Panc1 (cell line): ENCODE measurements around the gene IZUMO4.
"Not testable (repeated sequence)": the region's sequence is repeated elsewhere in the genome, so short reads cannot be mapped to it uniquely, and the experiment has no call there.

Experiments used
- TF ChIP-seq, protein P1 (sequence below): fragments of 450-650 bp; IDR thresholded peaks from 2 replicates; pipeline ENCODE4 v1.5.1; 2017; ENCODE audit warnings: mild to moderate bottlenecking
- TF ChIP-seq, protein P2 (sequence below), 2 experiments: IDR thresholded peaks; 2 replicates each; pipeline ENCODE4 v1.6.1; 2011 to 2012; ENCODE audit warnings: low read depth in 2 of 2, control low read depth in 1 of 2, low read length in 1 of 2, mild to moderate bottlenecking in 1 of 2, moderate library complexity in 1 of 2; ENCODE audit not compliant: insufficient read depth in 1 of 2

DNA sequence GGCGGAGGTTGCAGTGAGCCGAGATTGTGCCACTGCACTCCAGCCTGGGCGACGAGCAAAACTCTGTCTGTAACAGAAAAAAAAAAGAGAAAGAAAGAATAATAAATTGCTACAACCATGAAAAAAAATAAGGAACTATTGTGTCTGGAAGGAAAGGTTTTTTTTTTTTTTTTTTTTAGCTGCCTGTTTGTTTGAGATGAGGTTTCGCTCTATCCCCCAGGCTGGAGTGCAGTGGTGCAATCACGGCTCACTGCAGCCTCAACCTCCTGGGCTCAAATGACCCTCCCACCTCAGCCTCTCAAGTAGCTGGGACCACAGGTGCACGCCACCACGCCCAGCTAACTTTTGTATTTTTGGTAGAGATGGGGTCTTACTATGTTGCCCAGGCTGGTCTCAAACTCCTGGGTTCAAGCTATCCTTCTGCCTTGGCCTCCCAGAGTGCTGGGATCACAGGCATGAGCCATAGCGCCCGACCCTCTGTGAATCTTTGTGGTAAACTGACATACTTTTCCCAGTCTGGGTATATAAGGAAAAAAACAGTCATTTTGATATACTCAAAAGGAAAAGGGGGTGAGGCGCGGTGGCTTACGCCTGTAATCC is 4.7 kb upstream of the IZUMO4 start:
- TF ChIP-seq, protein P1, sequence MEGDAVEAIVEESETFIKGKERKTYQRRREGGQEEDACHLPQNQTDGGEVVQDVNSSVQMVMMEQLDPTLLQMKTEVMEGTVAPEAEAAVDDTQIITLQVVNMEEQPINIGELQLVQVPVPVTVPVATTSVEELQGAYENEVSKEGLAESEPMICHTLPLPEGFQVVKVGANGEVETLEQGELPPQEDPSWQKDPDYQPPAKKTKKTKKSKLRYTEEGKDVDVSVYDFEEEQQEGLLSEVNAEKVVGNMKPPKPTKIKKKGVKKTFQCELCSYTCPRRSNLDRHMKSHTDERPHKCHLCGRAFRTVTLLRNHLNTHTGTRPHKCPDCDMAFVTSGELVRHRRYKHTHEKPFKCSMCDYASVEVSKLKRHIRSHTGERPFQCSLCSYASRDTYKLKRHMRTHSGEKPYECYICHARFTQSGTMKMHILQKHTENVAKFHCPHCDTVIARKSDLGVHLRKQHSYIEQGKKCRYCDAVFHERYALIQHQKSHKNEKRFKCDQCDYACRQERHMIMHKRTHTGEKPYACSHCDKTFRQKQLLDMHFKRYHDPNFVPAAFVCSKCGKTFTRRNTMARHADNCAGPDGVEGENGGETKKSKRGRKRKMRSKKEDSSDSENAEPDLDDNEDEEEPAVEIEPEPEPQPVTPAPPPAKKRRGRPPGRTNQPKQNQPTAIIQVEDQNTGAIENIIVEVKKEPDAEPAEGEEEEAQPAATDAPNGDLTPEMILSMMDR: not testable (repeated sequence)
- TF ChIP-seq, protein P2, sequence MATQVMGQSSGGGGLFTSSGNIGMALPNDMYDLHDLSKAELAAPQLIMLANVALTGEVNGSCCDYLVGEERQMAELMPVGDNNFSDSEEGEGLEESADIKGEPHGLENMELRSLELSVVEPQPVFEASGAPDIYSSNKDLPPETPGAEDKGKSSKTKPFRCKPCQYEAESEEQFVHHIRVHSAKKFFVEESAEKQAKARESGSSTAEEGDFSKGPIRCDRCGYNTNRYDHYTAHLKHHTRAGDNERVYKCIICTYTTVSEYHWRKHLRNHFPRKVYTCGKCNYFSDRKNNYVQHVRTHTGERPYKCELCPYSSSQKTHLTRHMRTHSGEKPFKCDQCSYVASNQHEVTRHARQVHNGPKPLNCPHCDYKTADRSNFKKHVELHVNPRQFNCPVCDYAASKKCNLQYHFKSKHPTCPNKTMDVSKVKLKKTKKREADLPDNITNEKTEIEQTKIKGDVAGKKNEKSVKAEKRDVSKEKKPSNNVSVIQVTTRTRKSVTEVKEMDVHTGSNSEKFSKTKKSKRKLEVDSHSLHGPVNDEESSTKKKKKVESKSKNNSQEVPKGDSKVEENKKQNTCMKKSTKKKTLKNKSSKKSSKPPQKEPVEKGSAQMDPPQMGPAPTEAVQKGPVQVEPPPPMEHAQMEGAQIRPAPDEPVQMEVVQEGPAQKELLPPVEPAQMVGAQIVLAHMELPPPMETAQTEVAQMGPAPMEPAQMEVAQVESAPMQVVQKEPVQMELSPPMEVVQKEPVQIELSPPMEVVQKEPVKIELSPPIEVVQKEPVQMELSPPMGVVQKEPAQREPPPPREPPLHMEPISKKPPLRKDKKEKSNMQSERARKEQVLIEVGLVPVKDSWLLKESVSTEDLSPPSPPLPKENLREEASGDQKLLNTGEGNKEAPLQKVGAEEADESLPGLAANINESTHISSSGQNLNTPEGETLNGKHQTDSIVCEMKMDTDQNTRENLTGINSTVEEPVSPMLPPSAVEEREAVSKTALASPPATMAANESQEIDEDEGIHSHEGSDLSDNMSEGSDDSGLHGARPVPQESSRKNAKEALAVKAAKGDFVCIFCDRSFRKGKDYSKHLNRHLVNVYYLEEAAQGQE (IDR thresholded peaks at IDR 0.05; ENCODE audit: insufficient read depth in 1 of 2, low read depth in 2 of 2, low read length in 1 of 2): not testable (repeated sequence)
